ENCODE measurements around the gene SHC3. TPM values are rescaled to one million over a fixed set of nuclear protein-coding genes. Genes with fewer than 3 reads are reported as not detected.

SHC3 gene
- total RNA-seq, 2 experiments from 2014 or later: 0.03 TPM; not detected in 1

GRCh38 chr9:88998911-88999310, 179.7 kb downstream of the SHC3 start:
- H3K36me3 ChIP-seq (ENCODE audit: insufficient read depth, low read length): no peaks in the 10 kb centered on the region
- H3K27ac ChIP-seq (ENCODE audit: low read depth, low read length, poor library complexity, severe bottlenecking): no peak overlapping the region
- POLR2A ChIA-PET: no interaction called here
- CTCF ChIA-PET (ENCODE audit: unreplicated experiment): interaction anchor here (0.6 kb wide), 1 partner anchor 403 kb away, joined by 6 read pairs; no protein-coding TSS in a partner anchor
- no peaks in the 10 kb centered on the region for H4K20me1 ChIP-seq (ENCODE audit: insufficient read depth, low read length)
- H3K9me3 ChIP-seq (ENCODE audit: low read length): no peaks in the 10 kb centered on the region
- no peak overlapping the region for H2AFZ ChIP-seq (ENCODE audit: low read length)
- no peak for DNase-seq (ENCODE audit: low spot score)
- H3K4me2 ChIP-seq (ENCODE audit: low read length): no peak overlapping the region
- no TSS peak for BruUV-seq (replicated peaks)
- no peaks in the 10 kb centered on the region for H3K4me1 ChIP-seq (ENCODE audit: insufficient read depth, low read length, poor library complexity, severe bottlenecking)
- TF ChIP-seq CTCF (conservative IDR thresholded peaks at IDR 0.05; ENCODE audit: low read length) (no peak), EZH2phosphoT487 (IDR thresholded peaks at IDR 0.05; ENCODE audit: borderline replicate concordance, low read depth, low read length) (no peak)
- no peak overlapping the region for H3K4me3 ChIP-seq (ENCODE audit: low read depth, low read length, poor library complexity, severe bottlenecking)
- intact Hi-C loops (cut with micrococcal nuclease; ENCODE audit: unreplicated experiment): no loop called here
- H3K9me2 ChIP-seq (ENCODE audit: insufficient read depth, low read length): no peaks in the 10 kb centered on the region
- H3K79me2 ChIP-seq (ENCODE audit: insufficient read depth, low read depth, low read length): no peaks in the 10 kb centered on the region

DNA sequence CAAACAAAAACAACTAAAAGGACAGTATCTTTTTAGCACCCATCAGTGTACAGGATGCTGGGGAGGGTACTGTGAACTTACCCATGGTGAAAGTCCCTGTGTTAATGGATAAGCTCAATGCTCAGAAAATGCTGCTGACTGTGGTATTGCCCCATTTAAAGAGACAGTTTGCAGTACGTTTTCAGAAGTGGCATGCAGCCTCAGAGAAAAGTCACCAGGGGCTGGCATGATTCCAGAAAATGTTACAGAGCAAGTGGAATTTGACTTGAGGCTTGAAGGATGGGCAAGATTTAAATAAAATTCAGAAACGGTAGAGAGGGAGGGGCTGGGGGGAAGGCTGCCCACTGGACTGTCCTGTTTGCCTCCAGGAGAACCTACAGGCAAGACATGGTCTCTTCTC, 180.1 kb downstream of the SHC3 start:
- H3K36me3 ChIP-seq (ENCODE audit: insufficient read depth, low read length): no peaks in the 10 kb centered on the region
- TF ChIP-seq CTCF (conservative IDR thresholded peaks at IDR 0.05; ENCODE audit: low read length): no peak
- no peak for TF ChIP-seq EZH2phosphoT487 (IDR thresholded peaks at IDR 0.05; ENCODE audit: borderline replicate concordance, low read depth, low read length)
- H3K9me3 ChIP-seq (ENCODE audit: low read length): no peaks in the 10 kb centered on the region
- no peaks in the 10 kb centered on the region for H3K79me2 ChIP-seq (ENCODE audit: insufficient read depth, low read depth, low read length)
- no peak for DNase-seq (ENCODE audit: low spot score)
- no peaks in the 10 kb centered on the region for H3K9me2 ChIP-seq (ENCODE audit: insufficient read depth, low read length)
- no peaks in the 10 kb centered on the region for H3K4me1 ChIP-seq (ENCODE audit: insufficient read depth, low read length, poor library complexity, severe bottlenecking)
- no peak overlapping the region for H2AFZ ChIP-seq (ENCODE audit: low read length)
- intact Hi-C loops (cut with micrococcal nuclease; ENCODE audit: unreplicated experiment): no loop called here
- H3K27ac ChIP-seq (ENCODE audit: low read depth, low read length, poor library complexity, severe bottlenecking): no peak overlapping the region
- POLR2A ChIA-PET: no interaction called here
- no peak overlapping the region for H3K4me3 ChIP-seq (ENCODE audit: low read depth, low read length, poor library complexity, severe bottlenecking)
- CTCF ChIA-PET (ENCODE audit: unreplicated experiment): no interaction called here
- H4K20me1 ChIP-seq (ENCODE audit: insufficient read depth, low read length): no peaks in the 10 kb centered on the region
- H3K4me2 ChIP-seq (ENCODE audit: low read length): no peak overlapping the region
- BruUV-seq (replicated peaks): no TSS peak

DNA sequence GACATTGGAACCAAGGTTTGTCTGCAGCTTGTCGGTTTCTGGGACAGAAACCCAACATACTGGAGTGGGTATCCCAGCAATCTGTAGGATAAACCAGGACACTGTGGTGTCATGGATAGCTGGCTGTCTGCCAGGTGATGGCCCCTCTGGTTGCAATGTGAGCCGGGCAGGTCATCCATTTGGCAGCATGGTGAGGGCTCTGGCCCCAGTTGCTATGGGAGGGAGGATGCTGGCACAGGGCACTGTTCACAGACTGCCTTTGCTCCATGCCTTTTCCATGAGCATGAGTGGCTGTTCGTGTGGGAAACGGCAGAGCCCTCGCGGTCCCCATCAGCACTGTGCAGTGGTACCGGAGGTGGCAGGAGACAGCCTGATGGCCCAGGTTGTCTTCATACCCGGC, 181.0 kb downstream of the SHC3 start:
- intact Hi-C loops (cut with micrococcal nuclease; ENCODE audit: unreplicated experiment): no loop called here
- DNase-seq (ENCODE audit: low spot score): no peak
- TF ChIP-seq EZH2phosphoT487 (IDR thresholded peaks at IDR 0.05; ENCODE audit: borderline replicate concordance, low read depth, low read length) (no peak), CTCF (conservative IDR thresholded peaks at IDR 0.05; ENCODE audit: low read length) (no peak)
- Histone ChIP-seq H4K20me1 (ENCODE audit: insufficient read depth, low read length) (no peaks in the 10 kb centered on the region), H3K36me3 (ENCODE audit: insufficient read depth, low read length) (no peaks in the 10 kb centered on the region), H3K79me2 (ENCODE audit: insufficient read depth, low read depth, low read length) (no peaks in the 10 kb centered on the region), H2AFZ (ENCODE audit: low read length) (no peak overlapping the region), H3K4me3 (ENCODE audit: low read depth, low read length, poor library complexity, severe bottlenecking) (no peak overlapping the region), H3K27ac (ENCODE audit: low read depth, low read length, poor library complexity, severe bottlenecking) (no peak overlapping the region), H3K9me3 (ENCODE audit: low read length) (no peaks in the 10 kb centered on the region), H3K9me2 (ENCODE audit: insufficient read depth, low read length) (no peaks in the 10 kb centered on the region), H3K4me1 (ENCODE audit: insufficient read depth, low read length, poor library complexity, severe bottlenecking) (no peaks in the 10 kb centered on the region), H3K4me2 (ENCODE audit: low read length) (no peak overlapping the region)
- ChIA-PET POLR2A (no interaction called here), CTCF (ENCODE audit: unreplicated experiment) (no interaction called here)
- no TSS peak for BruUV-seq (replicated peaks)
